Measurements from ENCODE around the gene COPZ1. TPM values are rescaled to one million over a fixed set of nuclear protein-coding genes. Genes with fewer than 3 reads are reported as not detected.
A peak's percentile ranks its signal among the peaks of the same experiment; 100 is the strongest.

Gene COPZ1
- total RNA-seq, 1 donor = 104 TPM

- Histone ChIP-seq H3K4me3 (ENCODE audit: insufficient read depth, low read length) (no peak overlapping the region), H4K20me1 (ENCODE audit: insufficient read depth, low read length) (peaks cover 33% of the 10 kb centered on the region), H3K27me3 (ENCODE audit: insufficient read depth, low read length) (no peaks in the 10 kb centered on the region), H3K27ac (ENCODE audit: low read depth, low read length) (no peak overlapping the region), H3K9me3 (ENCODE audit: low read depth, low read length) (no peaks in the 10 kb centered on the region), H3K79me2 (ENCODE audit: insufficient read depth, low read length) (peaks cover 87% of the 10 kb centered on the region), H2AFZ (ENCODE audit: low read length) (no peak overlapping the region), H3K4me2 (ENCODE audit: insufficient read depth, low read length) (peak overlapping the region; percentile 18), H3K4me1 (ENCODE audit: insufficient read depth, low read length) (peaks cover 34% of the 10 kb centered on the region), H3K36me3 (ENCODE audit: insufficient read depth, low read length) (peaks cover 25% of the 10 kb centered on the region)
- DNase-seq (ENCODE audit: insufficient read length, low spot score, missing footprints) = no peak
- no peak for TF ChIP-seq CTCF (IDR thresholded peaks at IDR 0.05; ENCODE audit: extremely low read depth, low read depth, low read length)
These were observed 12.4 kb downstream of the COPZ1 start for GRCh38 chr12:54337280-54337842.

- peak; percentile 29 for DNase-seq (ENCODE audit: insufficient read length, low spot score, missing footprints)
- Histone ChIP-seq H2AFZ (ENCODE audit: low read length) (no peak overlapping the region), H3K27ac (ENCODE audit: low read depth, low read length) (peak overlapping the region; percentile 28), H3K36me3 (ENCODE audit: insufficient read depth, low read length) (peaks cover 32% of the 10 kb centered on the region), H3K9me3 (ENCODE audit: low read depth, low read length) (no peaks in the 10 kb centered on the region), H3K4me1 (ENCODE audit: insufficient read depth, low read length) (peaks cover 34% of the 10 kb centered on the region), H3K27me3 (ENCODE audit: insufficient read depth, low read length) (no peaks in the 10 kb centered on the region), H3K4me2 (ENCODE audit: insufficient read depth, low read length) (peak overlapping the region; percentile 18), H4K20me1 (ENCODE audit: insufficient read depth, low read length) (peaks cover 33% of the 10 kb centered on the region), H3K79me2 (ENCODE audit: insufficient read depth, low read length) (peaks cover 82% of the 10 kb centered on the region), H3K4me3 (ENCODE audit: insufficient read depth, low read length) (no peak overlapping the region)
- no peak for TF ChIP-seq CTCF (IDR thresholded peaks at IDR 0.05; ENCODE audit: extremely low read depth, low read depth, low read length)
These were observed 13.1 kb downstream of the COPZ1 start for GRCh38 chr12:54337854-54338650.

GRCh38 chr12:54338698-54339296, 13.9 kb downstream of the COPZ1 start:
- H3K4me3 ChIP-seq (ENCODE audit: insufficient read depth, low read length) = no peak overlapping the region
- H3K27me3 ChIP-seq (ENCODE audit: insufficient read depth, low read length) = no peaks in the 10 kb centered on the region
- peak overlapping the region; percentile 28 for H3K27ac ChIP-seq (ENCODE audit: low read depth, low read length)
- peaks cover 75% of the 10 kb centered on the region for H3K79me2 ChIP-seq (ENCODE audit: insufficient read depth, low read length)
- H4K20me1 ChIP-seq (ENCODE audit: insufficient read depth, low read length) = peaks cover 33% of the 10 kb centered on the region
- peak overlapping the region; percentile 16 for H3K4me2 ChIP-seq (ENCODE audit: insufficient read depth, low read length)
- H3K9me3 ChIP-seq (ENCODE audit: low read depth, low read length) = no peaks in the 10 kb centered on the region
- DNase-seq (ENCODE audit: insufficient read length, low spot score, missing footprints) = peak; percentile 59
- H3K4me1 ChIP-seq (ENCODE audit: insufficient read depth, low read length) = peaks cover 34% of the 10 kb centered on the region
- H3K36me3 ChIP-seq (ENCODE audit: insufficient read depth, low read length) = peaks cover 40% of the 10 kb centered on the region
- no peak for TF ChIP-seq CTCF (IDR thresholded peaks at IDR 0.05; ENCODE audit: extremely low read depth, low read depth, low read length)
- no peak overlapping the region for H2AFZ ChIP-seq (ENCODE audit: low read length)

- Histone ChIP-seq H3K4me3 (ENCODE audit: insufficient read depth, low read length) (no peak overlapping the region), H4K20me1 (ENCODE audit: insufficient read depth, low read length) (peaks cover 33% of the 10 kb centered on the region), H3K9me3 (ENCODE audit: low read depth, low read length) (no peaks in the 10 kb centered on the region), H3K4me1 (ENCODE audit: insufficient read depth, low read length) (peaks cover 34% of the 10 kb centered on the region), H3K79me2 (ENCODE audit: insufficient read depth, low read length) (peaks cover 55% of the 10 kb centered on the region), H3K27me3 (ENCODE audit: insufficient read depth, low read length) (no peaks in the 10 kb centered on the region), H3K36me3 (ENCODE audit: insufficient read depth, low read length) (peaks cover 54% of the 10 kb centered on the region), H3K4me2 (ENCODE audit: insufficient read depth, low read length) (no peak overlapping the region), H3K27ac (ENCODE audit: low read depth, low read length) (no peak overlapping the region), H2AFZ (ENCODE audit: low read length) (no peak overlapping the region)
- TF ChIP-seq CTCF (IDR thresholded peaks at IDR 0.05; ENCODE audit: extremely low read depth, low read depth, low read length) = no peak
- no peak for DNase-seq (ENCODE audit: insufficient read length, low spot score, missing footprints)
These were observed 15.9 kb downstream of the COPZ1 start for GRCh38 chr12:54340846-54341245.

Measured in osteoblast (primary cell).